Measurements from ENCODE around the gene FBXO17. TPM values are rescaled to one million over a fixed set of nuclear protein-coding genes. Genes with fewer than 3 reads are reported as not detected.

Gene FBXO17
- total RNA-seq, 1 experiment from 2014 or later: 16.8 TPM

DNA sequence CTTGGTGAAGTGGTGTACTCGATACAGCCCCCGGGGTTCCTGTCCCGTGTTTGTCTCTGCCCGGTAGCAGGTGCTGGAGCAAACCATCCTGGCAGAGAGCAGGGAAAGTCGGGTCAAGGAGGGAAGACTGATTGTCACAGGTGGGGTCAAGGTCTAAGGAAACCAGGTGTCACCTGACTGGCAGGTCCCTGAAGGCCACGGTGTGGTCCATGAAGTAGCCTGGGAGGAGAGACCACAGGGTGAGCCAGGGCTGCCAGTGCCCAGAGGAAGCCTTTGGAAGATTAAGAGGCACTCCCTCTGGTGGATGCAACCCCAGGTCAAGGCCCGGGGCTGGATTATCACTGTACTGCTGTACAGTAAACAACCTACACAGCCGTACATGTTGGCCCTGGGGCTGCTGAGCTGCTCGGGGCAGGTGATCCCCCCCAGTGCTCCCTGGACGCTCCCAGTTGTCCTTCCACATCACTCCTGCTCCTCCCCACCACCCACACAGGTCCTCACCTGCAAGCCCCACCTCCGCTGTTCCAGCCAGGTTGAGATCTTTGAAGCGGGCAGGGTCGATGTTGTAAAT lies 57.5 kb downstream of the FBXO17 start:
- Mint-ChIP-seq H3K36me3 (peaks cover 12% of the 10 kb centered on the region), H3K4me1 (no peaks in the 10 kb centered on the region), H3K27ac (peak overlapping the region; percentile 43; the same call in 1 of the 2 replicates), H3K27me3 (ENCODE audit: low read depth) (peaks cover under 1% of the 10 kb centered on the region; the same call in 1 of the 2 replicates), H3K9me3 (0 out of 2 replicates have a peak, but pooled peaks cover 4% of the 10 kb centered on the region), H3K4me3 (no peak overlapping the region)
- ChIA-PET POLR2A (interaction anchor here (0.6 kb wide), 1 partner anchor 291 kb away, joined by 3 read pairs; no protein-coding TSS in a partner anchor), CTCF (interaction anchor here (1.1 to 3.6 kb wide), 2 partner anchors 12 to 36 kb away, joined by 3 to 24 read pairs; partner anchors contain the start of genes MRPS12 and SARS2)
- TF ChIP-seq FOXJ3 (CRISPR knock-in tag; IDR thresholded peaks at IDR 0.05; ENCODE audit: borderline replicate concordance) (no peak), NR2C2 (CRISPR knock-in tag; IDR thresholded peaks at IDR 0.05) (no peak), TEAD4 (CRISPR knock-in tag; IDR thresholded peaks at IDR 0.05) (no peak), NFATC4 (CRISPR knock-in tag; IDR thresholded peaks at IDR 0.05) (no peak), GTF2I (CRISPR knock-in tag; conservative IDR thresholded peaks at IDR 0.05) (no peak), CREM (CRISPR knock-in tag; IDR thresholded peaks at IDR 0.05) (no peak), ZNF416 (CRISPR knock-in tag; IDR thresholded peaks at IDR 0.05) (no peak), ESRRA (CRISPR knock-in tag; IDR thresholded peaks at IDR 0.05; ENCODE audit: borderline replicate concordance) (no peak), EMX1 (CRISPR knock-in tag; IDR thresholded peaks at IDR 0.05) (no peak)
- TF ChIP-seq, protein P1, sequence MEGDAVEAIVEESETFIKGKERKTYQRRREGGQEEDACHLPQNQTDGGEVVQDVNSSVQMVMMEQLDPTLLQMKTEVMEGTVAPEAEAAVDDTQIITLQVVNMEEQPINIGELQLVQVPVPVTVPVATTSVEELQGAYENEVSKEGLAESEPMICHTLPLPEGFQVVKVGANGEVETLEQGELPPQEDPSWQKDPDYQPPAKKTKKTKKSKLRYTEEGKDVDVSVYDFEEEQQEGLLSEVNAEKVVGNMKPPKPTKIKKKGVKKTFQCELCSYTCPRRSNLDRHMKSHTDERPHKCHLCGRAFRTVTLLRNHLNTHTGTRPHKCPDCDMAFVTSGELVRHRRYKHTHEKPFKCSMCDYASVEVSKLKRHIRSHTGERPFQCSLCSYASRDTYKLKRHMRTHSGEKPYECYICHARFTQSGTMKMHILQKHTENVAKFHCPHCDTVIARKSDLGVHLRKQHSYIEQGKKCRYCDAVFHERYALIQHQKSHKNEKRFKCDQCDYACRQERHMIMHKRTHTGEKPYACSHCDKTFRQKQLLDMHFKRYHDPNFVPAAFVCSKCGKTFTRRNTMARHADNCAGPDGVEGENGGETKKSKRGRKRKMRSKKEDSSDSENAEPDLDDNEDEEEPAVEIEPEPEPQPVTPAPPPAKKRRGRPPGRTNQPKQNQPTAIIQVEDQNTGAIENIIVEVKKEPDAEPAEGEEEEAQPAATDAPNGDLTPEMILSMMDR (IDR thresholded peaks at IDR 0.05): no peak
- TF ChIP-seq, protein P2, sequence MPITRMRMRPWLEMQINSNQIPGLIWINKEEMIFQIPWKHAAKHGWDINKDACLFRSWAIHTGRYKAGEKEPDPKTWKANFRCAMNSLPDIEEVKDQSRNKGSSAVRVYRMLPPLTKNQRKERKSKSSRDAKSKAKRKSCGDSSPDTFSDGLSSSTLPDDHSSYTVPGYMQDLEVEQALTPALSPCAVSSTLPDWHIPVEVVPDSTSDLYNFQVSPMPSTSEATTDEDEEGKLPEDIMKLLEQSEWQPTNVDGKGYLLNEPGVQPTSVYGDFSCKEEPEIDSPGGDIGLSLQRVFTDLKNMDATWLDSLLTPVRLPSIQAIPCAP (CRISPR knock-in tag; IDR thresholded peaks at IDR 0.05): no peak
- TF ChIP-seq, protein P3, sequence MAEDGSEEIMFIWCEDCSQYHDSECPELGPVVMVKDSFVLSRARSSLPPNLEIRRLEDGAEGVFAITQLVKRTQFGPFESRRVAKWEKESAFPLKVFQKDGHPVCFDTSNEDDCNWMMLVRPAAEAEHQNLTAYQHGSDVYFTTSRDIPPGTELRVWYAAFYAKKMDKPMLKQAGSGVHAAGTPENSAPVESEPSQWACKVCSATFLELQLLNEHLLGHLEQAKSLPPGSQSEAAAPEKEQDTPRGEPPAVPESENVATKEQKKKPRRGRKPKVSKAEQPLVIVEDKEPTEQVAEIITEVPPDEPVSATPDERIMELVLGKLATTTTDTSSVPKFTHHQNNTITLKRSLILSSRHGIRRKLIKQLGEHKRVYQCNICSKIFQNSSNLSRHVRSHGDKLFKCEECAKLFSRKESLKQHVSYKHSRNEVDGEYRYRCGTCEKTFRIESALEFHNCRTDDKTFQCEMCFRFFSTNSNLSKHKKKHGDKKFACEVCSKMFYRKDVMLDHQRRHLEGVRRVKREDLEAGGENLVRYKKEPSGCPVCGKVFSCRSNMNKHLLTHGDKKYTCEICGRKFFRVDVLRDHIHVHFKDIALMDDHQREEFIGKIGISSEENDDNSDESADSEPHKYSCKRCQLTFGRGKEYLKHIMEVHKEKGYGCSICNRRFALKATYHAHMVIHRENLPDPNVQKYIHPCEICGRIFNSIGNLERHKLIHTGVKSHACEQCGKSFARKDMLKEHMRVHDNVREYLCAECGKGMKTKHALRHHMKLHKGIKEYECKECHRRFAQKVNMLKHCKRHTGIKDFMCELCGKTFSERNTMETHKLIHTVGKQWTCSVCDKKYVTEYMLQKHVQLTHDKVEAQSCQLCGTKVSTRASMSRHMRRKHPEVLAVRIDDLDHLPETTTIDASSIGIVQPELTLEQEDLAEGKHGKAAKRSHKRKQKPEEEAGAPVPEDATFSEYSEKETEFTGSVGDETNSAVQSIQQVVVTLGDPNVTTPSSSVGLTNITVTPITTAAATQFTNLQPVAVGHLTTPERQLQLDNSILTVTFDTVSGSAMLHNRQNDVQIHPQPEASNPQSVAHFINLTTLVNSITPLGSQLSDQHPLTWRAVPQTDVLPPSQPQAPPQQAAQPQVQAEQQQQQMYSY (CRISPR knock-in tag; IDR thresholded peaks at IDR 0.05): no peak
- TF ChIP-seq, protein P4, sequence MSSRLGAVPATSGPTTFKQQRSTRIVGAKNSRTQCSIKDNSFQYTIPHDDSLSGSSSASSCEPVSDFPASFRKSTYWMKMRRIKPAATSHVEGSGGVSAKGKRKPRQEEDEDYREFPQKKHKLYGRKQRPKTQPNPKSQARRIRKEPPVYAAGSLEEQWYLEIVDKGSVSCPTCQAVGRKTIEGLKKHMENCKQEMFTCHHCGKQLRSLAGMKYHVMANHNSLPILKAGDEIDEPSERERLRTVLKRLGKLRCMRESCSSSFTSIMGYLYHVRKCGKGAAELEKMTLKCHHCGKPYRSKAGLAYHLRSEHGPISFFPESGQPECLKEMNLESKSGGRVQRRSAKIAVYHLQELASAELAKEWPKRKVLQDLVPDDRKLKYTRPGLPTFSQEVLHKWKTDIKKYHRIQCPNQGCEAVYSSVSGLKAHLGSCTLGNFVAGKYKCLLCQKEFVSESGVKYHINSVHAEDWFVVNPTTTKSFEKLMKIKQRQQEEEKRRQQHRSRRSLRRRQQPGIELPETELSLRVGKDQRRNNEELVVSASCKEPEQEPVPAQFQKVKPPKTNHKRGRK (CRISPR knock-in tag; IDR thresholded peaks at IDR 0.05; ENCODE audit: borderline replicate concordance): no peak
- peak; percentile 33 for ATAC-seq
- no peak for DNase-seq (ENCODE audit: low spot score)

DNA sequence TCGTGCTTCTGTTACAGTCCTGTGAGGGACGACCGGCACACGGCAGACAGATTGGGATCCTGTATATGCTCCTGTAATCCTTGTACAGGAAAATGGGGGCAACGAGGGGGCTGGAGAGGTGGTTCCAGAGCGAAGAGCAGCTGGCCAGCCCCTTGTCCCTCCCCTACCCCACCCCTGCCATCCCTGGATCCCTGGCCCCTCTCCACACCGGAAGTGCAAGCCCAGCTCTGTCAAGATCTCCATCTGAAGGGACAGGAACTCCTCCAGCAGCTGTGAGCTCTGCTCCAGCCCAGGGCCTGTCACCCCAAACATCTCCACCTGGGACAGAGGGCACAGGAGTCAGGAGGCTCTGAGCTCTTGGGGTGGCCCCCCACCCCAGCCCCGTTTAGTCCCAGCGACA lies 58.0 kb downstream of the FBXO17 start:
- DNase-seq (ENCODE audit: low spot score): no peak
- POLR2A ChIA-PET: interaction anchor here (0.6 kb wide), 1 partner anchor 290 kb away, joined by 3 read pairs; no protein-coding TSS in a partner anchor
- Mint-ChIP-seq H3K36me3 (peaks cover 11% of the 10 kb centered on the region), H3K9me3 (0 out of 2 replicates have a peak, but pooled peaks cover 4% of the 10 kb centered on the region), H3K4me3 (no peak overlapping the region), H3K27ac (no peak overlapping the region), H3K27me3 (ENCODE audit: low read depth) (peaks cover 5% of the 10 kb centered on the region), H3K4me1 (no peaks in the 10 kb centered on the region)
- no peak; the same call in 1 of the 2 replicates for ATAC-seq
- CTCF ChIA-PET: interaction anchor here (0.6 to 3.6 kb wide), 4 partner anchors 13 to 175 kb away, joined by 3 to 24 read pairs (median 3); partner anchors contain the start of genes MRPS12 and SARS2
- no peak for TF ChIP-seq OVOL2 (CRISPR knock-in tag; IDR thresholded peaks at IDR 0.05; ENCODE audit: borderline replicate concordance)
- no peak for TF ChIP-seq RELA (CRISPR knock-in tag; IDR thresholded peaks at IDR 0.05; ENCODE audit: borderline replicate concordance)
- TF ChIP-seq, protein P5, sequence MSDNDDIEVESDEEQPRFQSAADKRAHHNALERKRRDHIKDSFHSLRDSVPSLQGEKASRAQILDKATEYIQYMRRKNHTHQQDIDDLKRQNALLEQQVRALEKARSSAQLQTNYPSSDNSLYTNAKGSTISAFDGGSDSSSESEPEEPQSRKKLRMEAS (CRISPR knock-in tag; IDR thresholded peaks at IDR 0.05): no peak
- no peak for TF ChIP-seq ZNF423 (CRISPR knock-in tag; IDR thresholded peaks at IDR 0.05)
- no peak for TF ChIP-seq GRHL2 (CRISPR knock-in tag; IDR thresholded peaks at IDR 0.05; ENCODE audit: insufficient replicate concordance, severe bottlenecking)
- TF ChIP-seq CBFB (CRISPR knock-in tag; IDR thresholded peaks at IDR 0.05; ENCODE audit: low read depth): no peak
- TF ChIP-seq, protein P6, sequence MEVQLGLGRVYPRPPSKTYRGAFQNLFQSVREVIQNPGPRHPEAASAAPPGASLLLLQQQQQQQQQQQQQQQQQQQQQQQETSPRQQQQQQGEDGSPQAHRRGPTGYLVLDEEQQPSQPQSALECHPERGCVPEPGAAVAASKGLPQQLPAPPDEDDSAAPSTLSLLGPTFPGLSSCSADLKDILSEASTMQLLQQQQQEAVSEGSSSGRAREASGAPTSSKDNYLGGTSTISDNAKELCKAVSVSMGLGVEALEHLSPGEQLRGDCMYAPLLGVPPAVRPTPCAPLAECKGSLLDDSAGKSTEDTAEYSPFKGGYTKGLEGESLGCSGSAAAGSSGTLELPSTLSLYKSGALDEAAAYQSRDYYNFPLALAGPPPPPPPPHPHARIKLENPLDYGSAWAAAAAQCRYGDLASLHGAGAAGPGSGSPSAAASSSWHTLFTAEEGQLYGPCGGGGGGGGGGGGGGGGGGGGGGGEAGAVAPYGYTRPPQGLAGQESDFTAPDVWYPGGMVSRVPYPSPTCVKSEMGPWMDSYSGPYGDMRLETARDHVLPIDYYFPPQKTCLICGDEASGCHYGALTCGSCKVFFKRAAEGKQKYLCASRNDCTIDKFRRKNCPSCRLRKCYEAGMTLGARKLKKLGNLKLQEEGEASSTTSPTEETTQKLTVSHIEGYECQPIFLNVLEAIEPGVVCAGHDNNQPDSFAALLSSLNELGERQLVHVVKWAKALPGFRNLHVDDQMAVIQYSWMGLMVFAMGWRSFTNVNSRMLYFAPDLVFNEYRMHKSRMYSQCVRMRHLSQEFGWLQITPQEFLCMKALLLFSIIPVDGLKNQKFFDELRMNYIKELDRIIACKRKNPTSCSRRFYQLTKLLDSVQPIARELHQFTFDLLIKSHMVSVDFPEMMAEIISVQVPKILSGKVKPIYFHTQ (CRISPR knock-in tag; IDR thresholded peaks at IDR 0.05): no peak
- TF ChIP-seq, protein P7, sequence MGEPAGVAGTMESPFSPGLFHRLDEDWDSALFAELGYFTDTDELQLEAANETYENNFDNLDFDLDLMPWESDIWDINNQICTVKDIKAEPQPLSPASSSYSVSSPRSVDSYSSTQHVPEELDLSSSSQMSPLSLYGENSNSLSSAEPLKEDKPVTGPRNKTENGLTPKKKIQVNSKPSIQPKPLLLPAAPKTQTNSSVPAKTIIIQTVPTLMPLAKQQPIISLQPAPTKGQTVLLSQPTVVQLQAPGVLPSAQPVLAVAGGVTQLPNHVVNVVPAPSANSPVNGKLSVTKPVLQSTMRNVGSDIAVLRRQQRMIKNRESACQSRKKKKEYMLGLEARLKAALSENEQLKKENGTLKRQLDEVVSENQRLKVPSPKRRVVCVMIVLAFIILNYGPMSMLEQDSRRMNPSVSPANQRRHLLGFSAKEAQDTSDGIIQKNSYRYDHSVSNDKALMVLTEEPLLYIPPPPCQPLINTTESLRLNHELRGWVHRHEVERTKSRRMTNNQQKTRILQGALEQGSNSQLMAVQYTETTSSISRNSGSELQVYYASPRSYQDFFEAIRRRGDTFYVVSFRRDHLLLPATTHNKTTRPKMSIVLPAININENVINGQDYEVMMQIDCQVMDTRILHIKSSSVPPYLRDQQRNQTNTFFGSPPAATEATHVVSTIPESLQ (CRISPR knock-in tag; IDR thresholded peaks at IDR 0.05): no peak
- TF ChIP-seq SP1 (CRISPR knock-in tag; conservative IDR thresholded peaks at IDR 0.05): no peak

All from WTC11 (cell line).